ENCODE data around the gene NAPB.
A peak's percentile ranks its signal among the peaks of the same experiment; 100 is the strongest.
"Not testable (repeated sequence)": the region's sequence is repeated elsewhere in the genome, so short reads cannot be mapped to it uniquely, and the experiment has no call there.

Gene NAPB

DNA sequence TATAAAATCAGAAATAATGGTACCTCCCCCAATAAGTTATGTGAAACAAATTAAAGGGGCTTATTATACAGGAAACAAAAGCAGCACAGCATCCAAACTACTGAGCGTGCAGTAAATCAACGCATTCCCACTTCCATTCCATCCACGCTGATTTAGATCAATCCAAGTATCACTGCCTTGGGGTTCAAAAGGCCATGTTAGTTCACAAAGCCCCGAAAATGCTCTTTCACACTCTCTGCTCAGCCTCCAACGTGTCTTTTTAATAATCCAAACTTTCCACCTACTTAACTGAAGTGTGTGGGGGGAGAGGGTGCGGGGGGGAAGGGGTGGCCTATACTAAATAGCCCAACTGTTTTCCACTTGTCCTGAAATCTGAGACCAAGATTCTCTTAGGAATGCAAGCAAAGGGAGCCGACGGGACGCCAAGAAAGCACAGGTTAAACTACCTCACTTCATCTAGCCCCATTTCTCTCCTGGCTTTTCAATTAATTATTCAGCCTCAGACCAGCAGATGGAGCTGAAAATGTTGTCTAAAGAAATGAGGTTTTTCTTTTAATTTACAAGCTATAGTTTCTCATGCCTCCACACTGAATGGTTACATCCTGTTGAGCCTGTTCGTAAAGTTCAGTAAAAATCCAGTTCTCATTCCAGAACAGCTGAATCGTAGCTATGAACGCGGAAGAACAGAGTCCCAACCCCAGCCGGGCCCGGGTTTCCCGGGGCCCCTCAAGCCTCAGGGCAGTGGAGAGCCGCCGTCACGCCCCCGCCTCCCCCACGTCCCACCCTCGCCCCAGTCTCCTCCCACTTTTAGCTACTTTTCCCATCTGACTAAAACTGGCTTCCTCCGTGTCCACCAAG is 71.7 kb downstream of the NAPB start:
- peak in 20 of 56 donors; percentile 32 to 91 (median 84) for DNase-seq

DNA sequence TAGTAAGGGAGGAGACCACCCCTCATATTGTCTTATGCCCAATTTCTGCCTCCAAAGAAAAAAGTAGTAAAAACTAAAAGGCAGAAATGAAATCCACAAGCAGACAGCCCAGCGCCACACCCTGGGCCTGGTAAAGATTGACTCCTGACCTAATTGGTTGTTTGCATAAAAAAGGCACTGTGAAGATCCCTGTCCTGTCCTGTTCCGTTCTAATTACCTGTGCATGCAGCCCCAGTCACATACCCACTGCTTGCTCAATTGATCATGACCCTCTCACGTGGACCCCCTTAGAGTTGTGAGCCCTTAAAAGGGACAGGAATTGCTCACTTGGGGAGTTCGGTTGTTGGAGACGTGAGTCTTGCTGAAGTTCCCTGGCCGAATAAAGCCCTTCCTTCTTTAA is 72.8 kb downstream of the NAPB start:
- not testable (repeated sequence) for DNase-seq

DNA sequence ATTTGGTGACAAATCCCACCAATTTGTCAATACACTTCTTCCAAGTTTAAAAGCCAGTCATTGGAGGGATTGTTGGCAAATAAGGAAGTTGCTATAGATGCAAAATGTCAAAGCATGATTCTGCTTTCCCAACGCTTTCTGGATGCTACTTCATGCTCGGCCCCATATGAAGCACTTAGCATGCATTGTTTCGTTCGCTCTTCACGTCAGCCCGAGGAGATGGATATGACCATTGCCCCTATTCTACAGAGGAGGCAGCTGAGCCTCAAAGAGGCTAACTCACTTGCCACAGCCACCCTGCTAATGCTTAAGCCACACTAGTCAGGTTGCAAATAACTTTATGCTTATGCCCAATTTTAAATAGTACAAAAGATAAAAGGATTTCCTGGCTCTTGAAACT is 73.5 kb downstream of the NAPB start:
- DNase-seq, result no peak

- no peak for DNase-seq
Observed at GRCh38 chr20:23346002-23346401, 75.3 kb downstream of the NAPB start.

DNA sequence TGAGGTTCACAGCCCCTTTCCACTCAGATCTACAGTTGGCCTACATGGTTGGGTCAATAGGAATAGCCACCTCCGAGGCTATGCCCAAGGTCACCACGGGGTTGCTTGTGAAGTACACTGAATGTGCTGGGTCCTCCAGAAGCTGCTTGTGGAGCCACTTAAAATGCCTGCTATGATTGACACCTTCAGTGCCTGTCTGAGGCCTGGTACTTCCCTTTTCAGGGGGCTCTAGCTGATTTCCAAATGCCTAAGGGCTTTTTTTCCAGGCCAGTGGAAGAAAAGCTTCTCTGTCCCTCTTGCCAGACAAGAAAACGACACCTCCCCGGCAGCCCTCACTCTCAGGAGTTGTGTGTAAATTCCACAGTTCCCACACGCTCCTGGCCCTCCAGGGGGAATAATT is 77.0 kb downstream of the NAPB start:
- DNase-seq, result no peak

DNA sequence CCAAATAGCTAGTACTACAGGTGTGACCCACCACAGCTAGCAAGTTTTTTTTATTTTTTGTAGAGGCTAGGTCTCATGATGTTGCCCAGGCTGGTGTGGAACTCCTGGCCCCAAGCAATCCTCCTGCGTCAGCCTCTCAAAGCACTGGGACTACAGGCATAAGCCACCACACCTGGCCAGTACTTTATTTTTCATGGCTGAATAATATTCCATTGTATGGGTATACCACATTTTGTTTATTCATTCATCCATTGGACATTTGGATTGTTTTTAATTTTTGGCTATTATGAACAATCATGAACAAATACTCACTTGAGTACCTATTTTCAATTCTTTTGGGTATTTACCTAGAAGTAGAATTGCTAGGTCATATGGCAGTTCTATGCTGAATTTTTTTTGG is 77.7 kb downstream of the NAPB start:
- DNase-seq, result no peak

DNA sequence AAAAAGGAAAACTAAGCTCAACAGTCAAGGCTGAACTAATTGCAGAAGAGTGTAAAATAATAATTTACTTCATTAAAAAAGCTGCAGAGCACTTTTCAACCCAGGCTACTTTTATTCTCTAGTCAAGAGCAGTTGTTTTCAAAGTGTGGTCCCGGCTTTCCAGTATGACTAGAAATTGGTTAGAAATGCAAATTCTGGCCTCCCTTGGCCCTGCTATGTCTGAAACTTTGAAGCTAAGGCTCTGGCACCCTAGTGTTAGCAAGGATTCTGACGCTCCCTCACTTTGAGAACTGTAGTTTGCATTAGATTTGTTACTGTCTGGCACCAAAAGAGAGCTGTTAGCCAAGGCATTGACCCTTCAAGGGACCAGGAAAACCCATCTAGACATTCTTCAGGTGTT is 80.2 kb downstream of the NAPB start:
- no peak for DNase-seq

DNA sequence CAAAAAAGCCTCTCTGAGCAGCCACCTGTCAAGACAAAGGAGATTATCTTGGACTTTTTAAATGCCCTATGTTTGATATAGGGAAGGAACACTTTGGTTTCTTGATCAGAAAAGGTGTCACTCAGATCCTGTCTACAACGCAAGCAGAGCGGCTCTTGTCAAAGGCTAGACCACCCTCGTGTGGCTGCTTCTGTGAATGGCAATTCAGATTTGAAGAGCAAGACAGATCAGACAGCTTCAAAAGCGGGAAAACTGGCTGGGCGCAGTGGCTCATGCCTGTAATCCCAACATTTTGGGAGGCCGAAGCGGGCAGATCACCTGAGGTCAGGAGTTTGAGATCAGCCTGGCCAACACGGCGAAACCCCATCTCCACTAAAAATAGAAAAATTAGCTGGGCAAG is 80.8 kb downstream of the NAPB start:
- DNase-seq, result peak in 44 of 56 donors; percentile 1 to 82 (median 36)

DNA sequence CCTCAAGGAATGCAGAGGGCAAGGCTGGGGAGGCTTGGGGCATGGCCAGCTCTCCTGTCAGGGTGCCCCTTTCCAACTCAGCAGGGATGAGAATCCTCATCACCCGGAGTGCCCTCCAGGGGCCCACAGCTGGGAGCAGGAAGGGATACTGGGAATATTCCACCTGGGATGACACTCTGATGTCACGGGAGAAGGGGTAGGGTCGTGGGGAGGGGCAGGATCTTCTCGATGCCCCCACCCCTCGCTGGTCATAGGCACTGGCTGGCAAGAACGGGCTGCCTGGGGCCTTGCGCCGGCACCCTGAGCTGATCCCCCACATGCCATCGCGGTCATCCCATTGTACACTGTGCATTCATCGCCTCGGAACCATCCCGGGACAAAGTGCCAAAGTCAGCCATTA is 81.3 kb downstream of the NAPB start:
- DNase-seq, result no peak

- no peak for DNase-seq
Observed at GRCh38 chr20:23337312-23337711, 84.0 kb downstream of the NAPB start.

- DNase-seq, result no peak
Observed at GRCh38 chr20:23336476-23336875, 84.8 kb downstream of the NAPB start.

DNA sequence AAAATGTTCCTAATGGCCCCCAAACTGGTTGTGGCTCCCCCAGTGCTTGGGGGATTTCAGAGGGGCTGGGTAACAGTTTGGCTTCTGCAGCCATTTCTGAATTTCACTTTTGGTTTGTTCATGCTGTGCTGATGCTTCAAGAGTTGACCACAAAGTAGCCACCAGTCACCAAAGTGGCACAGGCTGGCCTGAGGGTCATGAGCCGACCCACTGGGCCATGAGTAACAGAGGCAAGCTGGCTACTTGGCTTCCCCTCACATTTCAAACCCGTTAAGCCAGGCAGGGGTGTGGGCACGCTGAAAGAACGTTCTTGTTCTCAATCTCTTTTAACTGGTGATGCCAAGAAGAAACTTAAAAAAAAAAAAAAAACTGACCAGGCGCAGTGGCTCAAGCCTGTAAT is 85.8 kb downstream of the NAPB start:
- no peak for DNase-seq

GRCh38 chr20:23334111-23334510 is 87.2 kb downstream of the NAPB start:
- no peak for DNase-seq

- DNase-seq, result no peak
Observed at GRCh38 chr20:23332467-23332866, 88.8 kb downstream of the NAPB start.

- DNase-seq, result no peak
Observed at GRCh38 chr20:23331450-23332350, 89.6 kb downstream of the NAPB start.

GRCh38 chr20:23327617-23328333 is 93.5 kb downstream of the NAPB start:
- DNase-seq, result no peak

GRCh38 chr20:23326774-23327173 is 94.5 kb downstream of the NAPB start:
- no peak for DNase-seq

DNA sequence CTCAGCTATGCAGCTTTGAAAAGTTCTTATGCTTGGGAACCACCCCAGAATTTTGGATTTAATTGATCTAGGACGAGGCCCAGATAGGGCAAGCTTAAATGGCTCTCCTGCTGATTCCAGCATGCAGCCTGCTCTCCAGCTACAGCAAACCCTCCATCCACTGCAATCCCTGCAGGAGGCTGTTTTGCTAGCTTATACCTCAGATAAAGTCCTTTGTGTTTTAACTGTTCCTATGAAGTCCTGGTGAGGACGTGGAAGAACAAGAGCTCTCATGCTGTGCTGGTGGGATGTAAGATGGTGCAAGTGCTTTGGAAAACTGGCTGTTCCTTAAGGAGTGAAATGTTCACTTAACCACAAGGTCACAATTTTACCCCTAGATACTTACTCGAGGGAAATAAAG is 96.2 kb downstream of the NAPB start:
- DNase-seq, result no peak
